Femur (tissue), 1 donor: Measurements from ENCODE around the gene PDLIM5.

Experiments
- DNase-seq: peaks from one replicate; pipeline ENCODE4 v3.0.0-alpha.2; 2017

PDLIM5 gene

GRCh38 chr4:94665500-94666404, 214.0 kb downstream of the PDLIM5 start:
- no peak for DNase-seq

GRCh38 chr4:94668724-94669123, 217.0 kb downstream of the PDLIM5 start:
- DNase-seq = no peak

- no peak for DNase-seq
Measured at GRCh38 chr4:94669672-94670664, 218.2 kb downstream of the PDLIM5 start.

GRCh38 chr4:94671113-94671512, 219.4 kb downstream of the PDLIM5 start:
- DNase-seq = no peak

GRCh38 chr4:94673961-94674360, 222.2 kb downstream of the PDLIM5 start:
- DNase-seq = no peak

GRCh38 chr4:94676970-94677369, 225.2 kb downstream of the PDLIM5 start:
- peak; percentile 67 for DNase-seq

GRCh38 chr4:94678896-94679295, 227.2 kb downstream of the PDLIM5 start:
- DNase-seq = no peak

GRCh38 chr4:94680176-94680862, 228.6 kb downstream of the PDLIM5 start:
- no peak for DNase-seq

- DNase-seq = no peak
Measured at GRCh38 chr4:94686086-94686485, 234.3 kb downstream of the PDLIM5 start.

GRCh38 chr4:94689155-94689860, 237.6 kb downstream of the PDLIM5 start:
- DNase-seq = no peak

- no peak for DNase-seq
Measured at GRCh38 chr4:94690851-94691254, 239.1 kb downstream of the PDLIM5 start.

- no peak for DNase-seq
Measured at GRCh38 chr4:94691552-94691951, 239.8 kb downstream of the PDLIM5 start.

GRCh38 chr4:94695384-94695783, 243.6 kb downstream of the PDLIM5 start:
- no peak for DNase-seq

- no peak for DNase-seq
Measured at GRCh38 chr4:94698187-94698586, 246.4 kb downstream of the PDLIM5 start.

GRCh38 chr4:94700298-94700697, 248.6 kb downstream of the PDLIM5 start:
- DNase-seq = no peak

- peak; percentile 21 for DNase-seq
Measured at GRCh38 chr4:94701631-94702300, 250.0 kb downstream of the PDLIM5 start.

- no peak for DNase-seq
Measured at GRCh38 chr4:94711635-94712034, 259.9 kb downstream of the PDLIM5 start.

GRCh38 chr4:94714365-94715160, 262.8 kb downstream of the PDLIM5 start:
- no peak for DNase-seq

- no peak for DNase-seq
Measured at GRCh38 chr4:94715726-94716125, 264.0 kb downstream of the PDLIM5 start.
